Common myeloid progenitor, CD34-positive (primary cell): ENCODE measurements around the gene INPP5D.
A peak's percentile ranks its signal among the peaks of the same experiment; 100 is the strongest.
"Not testable (repeated sequence)": the region's sequence is repeated elsewhere in the genome, so short reads cannot be mapped to it uniquely, and the experiment has no call there.

Experiments
- CTCF ChIA-PET: fragments of 350-600 bp; sonication (Branson Sonifier 250); formaldehyde crosslinking; loops from one replicate; lab custom pipeline; 2021; ENCODE audit warnings: antibody characterized with exemption; lab: Charles Lee
- POLR2A ChIA-PET: fragments of 350-600 bp; sonication (Branson Sonifier 250); formaldehyde crosslinking; loops from one replicate; lab custom pipeline; 2021; ENCODE audit warnings: antibody characterized with exemption; lab: Charles Lee
- DNase-seq, 3 donors: peaks; one replicate each; pipeline versions ENCODE4 v3.0.0 to v3.0.0-alpha.2; 2013
- H3K27ac ChIP-seq, 2 experiments: 1 replicate in 1 of 2; 2 replicates in 1 of 2; pipeline ENCODE4 v1.7.0; 2013; ENCODE audit warnings: inconsistent platforms in 2 of 2, low read length in 2 of 2, mild to moderate bottlenecking in 2 of 2, low read depth in 1 of 2, moderate library complexity in 1 of 2; ENCODE audit not compliant: severe bottlenecking in 2 of 2, insufficient read depth in 1 of 2, poor library complexity in 1 of 2
- H3K27me3 ChIP-seq, 5 experiments: replicated peaks in 2 of 5; 1 replicate in 3 of 5; 2 replicates in 2 of 5; pipeline versions ENCODE4 v1.6.1 to v1.7.0; 2013; ENCODE audit warnings: low read length in 4 of 5, mild to moderate bottlenecking in 2 of 5, moderate library complexity in 2 of 5, inconsistent platforms in 1 of 5; ENCODE audit not compliant: insufficient read depth in 5 of 5, control insufficient read depth in 4 of 5
- H3K36me3 ChIP-seq, 4 experiments: 1 replicate in 2 of 4; 2 replicates in 2 of 4; pipeline versions ENCODE4 v1.6.1 to v1.7.0; 2013; ENCODE audit warnings: low read length in 3 of 4, control low read depth in 1 of 4, mild to moderate bottlenecking in 1 of 4; ENCODE audit not compliant: control insufficient read depth in 4 of 4, insufficient read depth in 4 of 4
- H3K4me1 ChIP-seq, 4 experiments: 1 replicate in 3 of 4; 2 replicates in 1 of 4; pipeline versions ENCODE4 v1.6.1 to v1.7.1; 2013; ENCODE audit warnings: low read length in 3 of 4, mild to moderate bottlenecking in 3 of 4, control low read depth in 1 of 4, inconsistent platforms in 1 of 4, moderate library complexity in 1 of 4; ENCODE audit not compliant: control insufficient read depth in 4 of 4, insufficient read depth in 4 of 4; ENCODE audit errors: control extremely low read depth in 1 of 4
- H3K4me3 ChIP-seq, 7 experiments: 1 replicate in 4 of 7; 2 replicates in 3 of 7; pipeline versions ENCODE4 v1.5.1 to v1.7.0; 2013; ENCODE audit warnings: mild to moderate bottlenecking in 7 of 7, low read length in 6 of 7, moderate library complexity in 6 of 7, inconsistent platforms in 2 of 7, low read depth in 2 of 7, control low read depth in 1 of 7; ENCODE audit not compliant: insufficient read depth in 4 of 7, control insufficient read depth in 1 of 7; ENCODE audit errors: extremely low read depth in 1 of 7
- H3K9me3 ChIP-seq, 5 experiments: 1 replicate in 4 of 5; 2 replicates in 1 of 5; pipeline versions ENCODE4 v1.6.1 to v1.7.1; 2013; ENCODE audit warnings: low read length in 4 of 5, mild to moderate bottlenecking in 2 of 5, inconsistent platforms in 1 of 5, low read depth in 1 of 5, moderate library complexity in 1 of 5; ENCODE audit not compliant: control insufficient read depth in 4 of 5, insufficient read depth in 2 of 5; ENCODE audit errors: control extremely low read depth in 1 of 5
- WGBS: methylation state at CpG from one replicate; pipeline ENCODE4 v1.1.5; 2013; ENCODE audit not compliant: insufficient coverage; 5-methylcytosine and 5-hydroxymethylcytosine counted together

The INPP5D gene

DNA sequence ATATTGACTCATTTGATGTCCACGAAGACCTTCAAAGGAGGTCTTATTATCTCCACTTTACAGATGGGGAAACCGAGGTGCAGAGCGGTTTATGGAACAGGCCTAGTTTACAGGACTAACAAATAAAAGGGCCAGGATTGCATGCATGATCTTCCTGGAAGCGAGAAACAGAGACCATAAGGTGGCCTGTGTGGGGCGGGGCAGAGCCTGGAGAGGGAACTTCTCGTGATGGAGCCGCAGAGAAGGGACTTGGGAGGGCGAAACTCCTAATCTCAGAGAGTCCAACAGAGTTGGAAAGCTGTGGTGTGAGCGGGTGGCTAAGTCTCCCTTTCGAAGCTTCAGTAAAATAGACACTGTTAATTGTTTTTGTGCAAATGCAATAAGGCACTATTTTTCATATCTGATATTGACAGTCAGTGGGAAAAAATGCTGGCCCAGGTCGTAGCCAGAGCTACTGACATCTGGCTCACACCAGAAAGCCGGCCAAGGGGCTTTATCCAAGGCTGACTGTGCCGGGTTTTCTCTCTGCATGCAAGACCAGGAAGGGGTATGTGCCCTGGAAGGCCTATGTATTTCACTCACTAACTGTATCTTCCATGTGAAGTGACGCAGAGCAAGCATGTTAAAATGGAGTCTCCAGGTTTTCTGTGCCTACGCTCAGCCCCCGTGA is 4.5 kb downstream of the INPP5D start:
- whole genome bisulfite sequencing: 56% methylated on average over 11 of the region's 16 CpGs
- H3K27ac ChIP-seq: no peak overlapping the region
- POLR2A ChIA-PET: interaction anchor here (0.6 to 1.6 kb wide), 3 partner anchors 9 to 77 kb away, joined by 3 to 6 read pairs (median 3); no protein-coding TSS in a partner anchor
- CTCF ChIA-PET: interaction anchor here (0.7 to 2.5 kb wide), 9 partner anchors 10 to 43 kb away, joined by 3 to 13 read pairs (median 5); no protein-coding TSS in a partner anchor
- H3K36me3 ChIP-seq: peaks cover 4 to 51% (median 33%) of the 10 kb centered on the region in 4 experiments
- DNase-seq: no peak
- no peaks in the 10 kb centered on the region for H3K27me3 ChIP-seq
- H3K9me3 ChIP-seq: peaks cover 0 to 6% (median 0%) of the 10 kb centered on the region in 5 experiments
- H3K4me1 ChIP-seq: peaks cover 16 to 73% (median 55%) of the 10 kb centered on the region in 4 experiments
- peak overlapping the region in 6 of 7 experiments; percentile 49 to 99 (median 94) for H3K4me3 ChIP-seq

DNA sequence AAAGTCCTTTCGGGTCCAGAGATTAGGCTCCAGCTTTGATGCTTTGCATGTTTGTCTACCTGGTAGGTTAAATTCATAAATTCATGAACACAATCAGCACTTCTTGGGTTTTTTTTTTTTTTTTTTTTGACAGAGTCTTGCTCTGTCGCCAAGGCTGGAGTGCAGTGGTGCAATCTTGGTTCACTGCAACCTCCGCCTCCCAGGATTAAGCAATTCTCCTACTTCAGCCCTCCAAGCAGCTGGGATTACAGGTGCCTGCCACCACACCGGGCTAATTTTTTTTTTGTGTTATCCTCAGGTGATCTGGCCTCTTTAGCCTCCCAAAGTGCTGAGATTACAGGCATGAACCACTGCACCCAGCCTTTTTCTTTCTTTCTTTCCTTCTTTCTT is 5.1 kb downstream of the INPP5D start:
- H3K4me1 ChIP-seq: peaks cover 16 to 73% (median 51%) of the 10 kb centered on the region in 4 experiments
- POLR2A ChIA-PET: interaction anchor here (1.6 kb wide), 1 partner anchor 11 kb away, joined by 6 read pairs; no protein-coding TSS in a partner anchor
- peaks cover 4 to 53% (median 33%) of the 10 kb centered on the region in 4 experiments for H3K36me3 ChIP-seq
- not testable (repeated sequence) for H3K27me3 ChIP-seq, H3K27ac ChIP-seq, DNase-seq, H3K9me3 ChIP-seq
- WGBS: 76% methylated on average over 2 of the region's 4 CpGs
- CTCF ChIA-PET: interaction anchor here (0.7 to 2.5 kb wide), 10 partner anchors 10 to 42 kb away, joined by 3 to 13 read pairs (median 5); no protein-coding TSS in a partner anchor
- H3K4me3 ChIP-seq: peak overlapping the region in 3 of 7 experiments; percentile 93 to 96 (median 95)

DNA sequence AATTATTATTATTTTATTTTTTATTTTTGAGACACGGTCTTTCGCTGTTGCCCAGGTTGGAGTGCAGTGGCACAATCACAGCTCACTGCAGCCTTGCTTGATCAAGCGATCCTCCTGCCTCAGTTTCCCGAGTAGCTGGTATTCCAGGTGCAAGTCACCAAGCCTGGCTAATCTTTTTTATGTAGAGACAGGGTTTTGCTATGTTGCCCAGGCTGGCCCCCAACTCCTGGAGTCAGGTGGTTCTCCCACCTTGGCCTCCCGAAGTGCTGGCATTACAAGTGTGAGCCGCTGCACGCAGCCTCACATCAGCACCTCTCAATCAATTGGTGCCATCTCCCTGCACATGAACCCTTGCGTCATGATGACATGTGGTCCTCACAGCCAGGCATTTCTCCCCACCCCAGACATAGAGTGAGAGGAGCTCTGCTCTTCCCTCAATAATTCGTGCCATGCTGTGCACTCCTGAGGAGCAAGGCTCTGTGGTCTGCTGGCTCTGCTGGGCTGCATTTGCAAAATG is 5.9 kb downstream of the INPP5D start:
- Histone ChIP-seq H3K4me3 (no peak overlapping the region), H3K9me3 (peaks cover 0 to 6% (median 0%) of the 10 kb centered on the region in 5 experiments), H3K27ac (no peak overlapping the region), H3K36me3 (peaks cover 4 to 56% (median 38%) of the 10 kb centered on the region in 4 experiments), H3K27me3 (no peaks in the 10 kb centered on the region), H3K4me1 (peaks cover 16 to 74% (median 52%) of the 10 kb centered on the region in 4 experiments)
- WGBS: 93% methylated on average over 6 of the region's 9 CpGs
- ChIA-PET CTCF (interaction anchor here (0.7 to 2.5 kb wide), 6 partner anchors 9 to 32 kb away, joined by 3 to 13 read pairs (median 5); no protein-coding TSS in a partner anchor), POLR2A (interaction anchor here (1.6 kb wide), 1 partner anchor 10 kb away, joined by 6 read pairs; no protein-coding TSS in a partner anchor)
- DNase-seq: no peak

DNA sequence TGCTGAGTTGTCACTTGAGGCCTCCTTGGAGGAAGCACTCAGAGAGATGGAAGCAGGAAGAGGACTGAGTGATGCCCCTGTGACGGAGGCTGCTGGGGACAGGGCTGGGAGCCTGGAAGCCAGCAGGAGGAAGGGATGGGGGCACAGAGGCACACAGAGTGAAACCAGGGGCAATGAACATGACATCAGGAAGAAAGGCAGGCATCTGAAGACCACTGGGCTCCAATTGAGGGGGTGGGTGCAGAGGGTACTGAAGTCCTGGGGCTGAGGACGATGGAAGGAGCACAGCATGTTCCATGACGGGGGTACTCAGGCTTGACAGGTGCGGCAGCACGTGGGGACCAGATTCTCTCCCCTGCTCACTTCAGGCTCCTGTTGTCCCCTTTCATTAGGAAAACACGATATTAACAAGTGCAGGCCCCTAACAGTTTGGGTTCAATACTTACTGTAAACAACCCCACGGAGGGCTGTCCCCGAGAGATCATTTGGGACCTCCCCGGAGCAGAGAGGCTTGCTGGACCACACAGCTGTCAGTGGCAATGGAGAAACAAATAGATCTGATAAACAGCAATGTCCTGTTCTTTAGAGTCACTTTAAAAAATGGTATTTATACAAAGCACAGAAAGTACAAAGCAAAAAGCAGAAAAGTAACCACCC is 8.7 kb downstream of the INPP5D start:
- H3K27ac ChIP-seq: peak overlapping the region; percentile 48 to 63

GRCh38 chr2:233072838-233073237 is 12.7 kb downstream of the INPP5D start:
- CTCF ChIA-PET: interaction anchor here (2.1 to 2.4 kb wide), 2 partner anchors 10 to 12 kb away, joined by 5 to 9 read pairs; no protein-coding TSS in a partner anchor
- WGBS: 93% methylated on average over 3 of the region's 4 CpGs
- peaks cover 33 to 70% (median 54%) of the 10 kb centered on the region in 4 experiments for H3K4me1 ChIP-seq
- no peak overlapping the region for H3K4me3 ChIP-seq
- peaks cover 0 to 4% (median 0%) of the 10 kb centered on the region in 5 experiments for H3K9me3 ChIP-seq
- H3K27ac ChIP-seq: peak overlapping the region in 1 of 2 experiments; percentile 43
- POLR2A ChIA-PET: interaction anchor here (1.1 to 1.3 kb wide), 2 partner anchors 9 to 12 kb away, joined by 3 to 5 read pairs; partner anchors contain the start of gene INPP5D
- no peak for DNase-seq
- H3K27me3 ChIP-seq: no peaks in the 10 kb centered on the region
- peaks cover 12 to 55% (median 26%) of the 10 kb centered on the region in 4 experiments for H3K36me3 ChIP-seq

More for the DNA sequence above, 8.7 kb downstream of the INPP5D start:
- H3K36me3 ChIP-seq: peaks cover 9 to 63% (median 41%) of the 10 kb centered on the region in 4 experiments
- H3K27me3 ChIP-seq: no peaks in the 10 kb centered on the region
- POLR2A ChIA-PET: interaction anchor here (0.7 to 1.0 kb wide), 2 partner anchors 9 to 16 kb away, joined by 3 to 5 read pairs; partner anchors contain the start of gene INPP5D
- H3K9me3 ChIP-seq: peaks cover 0 to 6% (median 2%) of the 10 kb centered on the region in 5 experiments
- DNase-seq: no peak
- 69% methylated on average over 7 of the region's 9 CpGs for WGBS
- CTCF ChIA-PET: interaction anchor here (1.0 to 1.7 kb wide), 5 partner anchors 8 to 31 kb away, joined by 3 to 12 read pairs (median 4); no protein-coding TSS in a partner anchor
- H3K4me1 ChIP-seq: peaks cover 10 to 57% (median 37%) of the 10 kb centered on the region in 4 experiments
- H3K4me3 ChIP-seq: peak overlapping the region in 3 of 7 experiments; percentile 14 to 48 (median 20)

- peaks cover 13 to 56% (median 28%) of the 10 kb centered on the region in 4 experiments for H3K36me3 ChIP-seq
- CTCF ChIA-PET: interaction anchor here (0.6 to 2.4 kb wide), 6 partner anchors 8 to 33 kb away, joined by 3 to 9 read pairs (median 3); no protein-coding TSS in a partner anchor
- peaks cover 37 to 73% (median 60%) of the 10 kb centered on the region in 4 experiments for H3K4me1 ChIP-seq
- H3K9me3 ChIP-seq: peaks cover 0 to 4% (median 0%) of the 10 kb centered on the region in 5 experiments
- 84% methylated on average over 5 of the region's 7 CpGs for WGBS
- DNase-seq: no peak
- H3K27me3 ChIP-seq: no peaks in the 10 kb centered on the region
- POLR2A ChIA-PET: interaction anchor here (0.7 to 1.3 kb wide), 3 partner anchors 10 to 27 kb away, joined by 3 to 5 read pairs (median 4); partner anchors contain the start of gene INPP5D
- no peak overlapping the region for H3K4me3 ChIP-seq
- peak overlapping the region in 1 of 2 experiments; percentile 21 for H3K27ac ChIP-seq
These were observed 14.0 kb downstream of the INPP5D start for GRCh38 chr2:233074106-233074505.
